Measurements from ENCODE around the gene MSI2.

The MSI2 gene

GRCh38 chr17:57707892-57708291 is 451.6 kb downstream of the MSI2 start:
- no peak for FAIRE-seq

GRCh38 chr17:57708410-57708809 is 452.1 kb downstream of the MSI2 start:
- FAIRE-seq = no peak

GRCh38 chr17:57713140-57713539 is 456.8 kb downstream of the MSI2 start:
- FAIRE-seq = no peak

GRCh38 chr17:57714665-57715180 is 458.4 kb downstream of the MSI2 start:
- FAIRE-seq = no peak

GRCh38 chr17:57715981-57716380 is 459.7 kb downstream of the MSI2 start:
- FAIRE-seq = no peak

GRCh38 chr17:57718878-57719277 is 462.6 kb downstream of the MSI2 start:
- FAIRE-seq = no peak

- no peak for FAIRE-seq
Observed at GRCh38 chr17:57720386-57721035, 464.2 kb downstream of the MSI2 start.

GRCh38 chr17:57721967-57722703 is 465.8 kb downstream of the MSI2 start:
- no peak for FAIRE-seq

- FAIRE-seq = no peak
Observed at GRCh38 chr17:57722704-57723043, 466.4 kb downstream of the MSI2 start.

GRCh38 chr17:57723427-57724025 is 467.2 kb downstream of the MSI2 start:
- no peak for FAIRE-seq

GRCh38 chr17:57724026-57724728 is 467.9 kb downstream of the MSI2 start:
- no peak for FAIRE-seq

- no peak for FAIRE-seq
Observed at GRCh38 chr17:57724729-57725125, 468.4 kb downstream of the MSI2 start.

- no peak for FAIRE-seq
Observed at GRCh38 chr17:57726213-57726790, 470.0 kb downstream of the MSI2 start.

GRCh38 chr17:57726838-57727237 is 470.5 kb downstream of the MSI2 start:
- no peak for FAIRE-seq

GRCh38 chr17:57727630-57728175 is 471.4 kb downstream of the MSI2 start:
- FAIRE-seq = no peak

GRCh38 chr17:57730026-57730701 is 473.8 kb downstream of the MSI2 start:
- no peak for FAIRE-seq

GRCh38 chr17:57732062-57732461 is 475.7 kb downstream of the MSI2 start:
- FAIRE-seq = no peak

GRCh38 chr17:57733085-57733484 is 476.8 kb downstream of the MSI2 start:
- FAIRE-seq = no peak
